ENCODE results near the gene KCTD13. TPM values are rescaled to one million over a fixed set of nuclear protein-coding genes. Genes with fewer than 3 reads are reported as not detected.

Gene KCTD13
- total and polyA plus RNA-seq, 10 of the 15 experiments (the other 5 are each of a cell fraction or from before 2014, with no cell fraction given) = 3.3 to 29.2 (median 12.5) TPM

- no peak for TF ChIP-seq ZNF274 (IDR thresholded peaks at IDR 0.05; ENCODE audit: insufficient read depth, insufficient read length)
- TF ChIP-seq, protein P1, sequence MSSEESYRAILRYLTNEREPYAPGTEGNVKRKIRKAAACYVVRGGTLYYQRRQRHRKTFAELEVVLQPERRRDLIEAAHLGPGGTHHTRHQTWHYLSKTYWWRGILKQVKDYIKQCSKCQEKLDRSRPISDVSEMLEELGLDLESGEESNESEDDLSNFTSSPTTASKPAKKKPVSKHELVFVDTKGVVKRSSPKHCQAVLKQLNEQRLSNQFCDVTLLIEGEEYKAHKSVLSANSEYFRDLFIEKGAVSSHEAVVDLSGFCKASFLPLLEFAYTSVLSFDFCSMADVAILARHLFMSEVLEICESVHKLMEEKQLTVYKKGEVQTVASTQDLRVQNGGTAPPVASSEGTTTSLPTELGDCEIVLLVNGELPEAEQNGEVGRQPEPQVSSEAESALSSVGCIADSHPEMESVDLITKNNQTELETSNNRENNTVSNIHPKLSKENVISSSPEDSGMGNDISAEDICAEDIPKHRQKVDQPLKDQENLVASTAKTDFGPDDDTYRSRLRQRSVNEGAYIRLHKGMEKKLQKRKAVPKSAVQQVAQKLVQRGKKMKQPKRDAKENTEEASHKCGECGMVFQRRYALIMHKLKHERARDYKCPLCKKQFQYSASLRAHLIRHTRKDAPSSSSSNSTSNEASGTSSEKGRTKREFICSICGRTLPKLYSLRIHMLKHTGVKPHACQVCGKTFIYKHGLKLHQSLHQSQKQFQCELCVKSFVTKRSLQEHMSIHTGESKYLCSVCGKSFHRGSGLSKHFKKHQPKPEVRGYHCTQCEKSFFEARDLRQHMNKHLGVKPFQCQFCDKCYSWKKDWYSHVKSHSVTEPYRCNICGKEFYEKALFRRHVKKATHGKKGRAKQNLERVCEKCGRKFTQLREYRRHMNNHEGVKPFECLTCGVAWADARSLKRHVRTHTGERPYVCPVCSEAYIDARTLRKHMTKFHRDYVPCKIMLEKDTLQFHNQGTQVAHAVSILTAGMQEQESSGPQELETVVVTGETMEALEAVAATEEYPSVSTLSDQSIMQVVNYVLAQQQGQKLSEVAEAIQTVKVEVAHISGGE (CRISPR knock-in tag; IDR thresholded peaks at IDR 0.05) = no peak
- 0 out of 2 replicates have a peak, but pooled peaks have one; percentile 27 for TF ChIP-seq CREM (IDR thresholded peaks at IDR 0.05; ENCODE audit: low read depth)
- no peak; the same call in 1 of the 2 replicates for TF ChIP-seq MXI1 (IDR thresholded peaks at IDR 0.05; ENCODE audit: low read depth, low read length)
- no peak for TF ChIP-seq IRF3 (IDR thresholded peaks at IDR 0.05)
- TF ChIP-seq RAD21 (IDR thresholded peaks at IDR 0.05; ENCODE audit: insufficient read depth, low read depth, low read length) = no peak
- peak; percentile 72; the same call in 1 of the 2 replicates for TF ChIP-seq NBN (IDR thresholded peaks at IDR 0.05)
- no peak for TF ChIP-seq SIX5 (IDR thresholded peaks at IDR 0.05; ENCODE audit: low read depth, low read length, severe bottlenecking)
- TF ChIP-seq, protein P2, sequence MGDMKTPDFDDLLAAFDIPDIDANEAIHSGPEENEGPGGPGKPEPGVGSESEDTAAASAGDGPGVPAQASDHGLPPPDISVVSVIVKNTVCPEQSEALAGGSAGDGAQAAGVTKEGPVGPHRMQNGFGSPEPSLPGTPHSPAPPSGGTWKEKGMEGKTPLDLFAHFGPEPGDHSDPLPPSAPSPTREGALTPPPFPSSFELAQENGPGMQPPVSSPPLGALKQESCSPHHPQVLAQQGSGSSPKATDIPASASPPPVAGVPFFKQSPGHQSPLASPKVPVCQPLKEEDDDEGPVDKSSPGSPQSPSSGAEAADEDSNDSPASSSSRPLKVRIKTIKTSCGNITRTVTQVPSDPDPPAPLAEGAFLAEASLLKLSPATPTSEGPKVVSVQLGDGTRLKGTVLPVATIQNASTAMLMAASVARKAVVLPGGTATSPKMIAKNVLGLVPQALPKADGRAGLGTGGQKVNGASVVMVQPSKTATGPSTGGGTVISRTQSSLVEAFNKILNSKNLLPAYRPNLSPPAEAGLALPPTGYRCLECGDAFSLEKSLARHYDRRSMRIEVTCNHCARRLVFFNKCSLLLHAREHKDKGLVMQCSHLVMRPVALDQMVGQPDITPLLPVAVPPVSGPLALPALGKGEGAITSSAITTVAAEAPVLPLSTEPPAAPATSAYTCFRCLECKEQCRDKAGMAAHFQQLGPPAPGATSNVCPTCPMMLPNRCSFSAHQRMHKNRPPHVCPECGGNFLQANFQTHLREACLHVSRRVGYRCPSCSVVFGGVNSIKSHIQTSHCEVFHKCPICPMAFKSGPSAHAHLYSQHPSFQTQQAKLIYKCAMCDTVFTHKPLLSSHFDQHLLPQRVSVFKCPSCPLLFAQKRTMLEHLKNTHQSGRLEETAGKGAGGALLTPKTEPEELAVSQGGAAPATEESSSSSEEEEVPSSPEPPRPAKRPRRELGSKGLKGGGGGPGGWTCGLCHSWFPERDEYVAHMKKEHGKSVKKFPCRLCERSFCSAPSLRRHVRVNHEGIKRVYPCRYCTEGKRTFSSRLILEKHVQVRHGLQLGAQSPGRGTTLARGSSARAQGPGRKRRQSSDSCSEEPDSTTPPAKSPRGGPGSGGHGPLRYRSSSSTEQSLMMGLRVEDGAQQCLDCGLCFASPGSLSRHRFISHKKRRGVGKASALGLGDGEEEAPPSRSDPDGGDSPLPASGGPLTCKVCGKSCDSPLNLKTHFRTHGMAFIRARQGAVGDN (IDR thresholded peaks at IDR 0.05) = peak; percentile 86
- no peak for TF ChIP-seq PKNOX1 (IDR thresholded peaks at IDR 0.05)
- TF ChIP-seq USF1 (IDR thresholded peaks at IDR 0.05; ENCODE audit: borderline replicate concordance, extremely low read length, insufficient read depth, low read depth, low read length) = no peak
- TF ChIP-seq TARDBP (IDR thresholded peaks at IDR 0.05; ENCODE audit: borderline replicate concordance) = no peak; the same call in 1 of the 2 replicates
- peak; percentile 43 for TF ChIP-seq MEF2B (IDR thresholded peaks at IDR 0.05; ENCODE audit: partially characterized antibody, poor library complexity, severe bottlenecking)
- no peak for TF ChIP-seq FOS (IDR thresholded peaks at IDR 0.05; ENCODE audit: borderline replicate concordance, extremely low read depth, insufficient read length)
- TF ChIP-seq KDM1A (IDR thresholded peaks at IDR 0.05; ENCODE audit: borderline replicate concordance) = no peak
- no peak for TF ChIP-seq RCOR1 (conservative IDR thresholded peaks at IDR 0.05; ENCODE audit: low read depth, low read length)
- no peak for TF ChIP-seq SUPT20H (IDR thresholded peaks at IDR 0.05; ENCODE audit: borderline replicate concordance, control insufficient read depth, low read depth, low read length)
These were observed at the start of gene KCTD13 (continued) for GRCh38 chr16:29925781-29926710.

All from GM12878 (cell line).